Hematopoietic multipotent progenitor cell (in vitro differentiated cells): ENCODE data around the gene NHEJ1. TPM values are rescaled to one million over a fixed set of nuclear protein-coding genes. Genes with fewer than 3 reads are reported as not detected.
"Not testable (repeated sequence)": the region's sequence is repeated elsewhere in the genome, so short reads cannot be mapped to it uniquely, and the experiment has no call there.

Experiments
- DNase-seq, 3 donors: peaks; one replicate each; pipeline ENCODE4 v3.0.0-alpha.2; 2011 to 2015; ENCODE audit warnings: low read depth in 2 of 3, low spot score in 2 of 3
- total RNA-seq: library from RNA; depleted of rRNA; stranded (reverse); fragments of >200 nt; gene quantifications from one replicate; pipeline ENCODE4 v1.2.3, GENCODE V29; 2012

Gene NHEJ1
- 27.2 TPM for total RNA-seq

DNA sequence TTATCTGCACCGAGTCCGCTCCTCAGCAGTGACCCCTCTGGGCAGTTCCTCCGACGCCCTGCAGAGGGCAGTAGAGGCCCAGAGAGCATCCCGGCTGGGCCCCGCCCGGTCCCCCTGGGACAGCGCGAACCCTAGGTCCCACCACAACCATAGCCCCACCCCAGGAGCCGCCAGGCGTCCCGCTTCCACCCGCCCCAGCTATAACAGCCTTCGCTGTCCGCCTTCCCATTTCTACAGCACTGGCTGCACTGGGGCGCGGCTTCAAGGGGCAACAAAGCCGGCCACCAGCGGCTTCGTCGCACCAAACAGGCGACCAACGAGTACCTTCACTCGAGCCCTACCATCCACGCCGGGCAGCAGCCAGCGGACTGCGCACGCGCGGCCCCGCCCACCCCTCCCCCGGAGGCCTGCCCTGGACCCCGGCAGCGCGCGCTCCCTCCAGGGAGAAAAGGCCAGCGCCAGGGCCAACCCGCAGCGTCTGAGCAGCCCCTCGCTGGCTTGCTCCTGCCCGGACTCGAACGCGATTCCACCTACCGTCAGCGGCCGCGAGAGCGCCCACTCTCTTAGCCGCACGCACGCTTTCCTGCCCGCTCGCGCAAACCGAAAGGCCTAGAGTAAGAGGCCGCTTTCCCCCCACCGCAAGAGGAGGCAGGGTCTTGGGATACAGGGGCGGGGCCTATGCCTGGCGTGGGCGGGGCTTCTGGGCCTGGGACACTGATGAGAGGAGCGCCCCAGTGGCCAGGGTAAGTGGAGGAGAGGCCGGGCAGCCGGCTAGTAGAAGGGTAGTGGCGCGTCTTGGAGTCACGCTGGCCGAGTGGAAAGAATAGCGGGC, at the start of gene NHEJ1:
TSS of gene NHEJ1 (minus strand) at position 630 of the 832 bp plus-strand sequence. CDS start 2,453 bp downstream, outside the sequence.
- peak; percentile 92 to 97 (median 95) for DNase-seq

- peak in 1 of 3 donors; percentile 33 for DNase-seq
These were observed 48.9 kb upstream of the NHEJ1 start for GRCh38 chr2:219209236-219210195.

DNA sequence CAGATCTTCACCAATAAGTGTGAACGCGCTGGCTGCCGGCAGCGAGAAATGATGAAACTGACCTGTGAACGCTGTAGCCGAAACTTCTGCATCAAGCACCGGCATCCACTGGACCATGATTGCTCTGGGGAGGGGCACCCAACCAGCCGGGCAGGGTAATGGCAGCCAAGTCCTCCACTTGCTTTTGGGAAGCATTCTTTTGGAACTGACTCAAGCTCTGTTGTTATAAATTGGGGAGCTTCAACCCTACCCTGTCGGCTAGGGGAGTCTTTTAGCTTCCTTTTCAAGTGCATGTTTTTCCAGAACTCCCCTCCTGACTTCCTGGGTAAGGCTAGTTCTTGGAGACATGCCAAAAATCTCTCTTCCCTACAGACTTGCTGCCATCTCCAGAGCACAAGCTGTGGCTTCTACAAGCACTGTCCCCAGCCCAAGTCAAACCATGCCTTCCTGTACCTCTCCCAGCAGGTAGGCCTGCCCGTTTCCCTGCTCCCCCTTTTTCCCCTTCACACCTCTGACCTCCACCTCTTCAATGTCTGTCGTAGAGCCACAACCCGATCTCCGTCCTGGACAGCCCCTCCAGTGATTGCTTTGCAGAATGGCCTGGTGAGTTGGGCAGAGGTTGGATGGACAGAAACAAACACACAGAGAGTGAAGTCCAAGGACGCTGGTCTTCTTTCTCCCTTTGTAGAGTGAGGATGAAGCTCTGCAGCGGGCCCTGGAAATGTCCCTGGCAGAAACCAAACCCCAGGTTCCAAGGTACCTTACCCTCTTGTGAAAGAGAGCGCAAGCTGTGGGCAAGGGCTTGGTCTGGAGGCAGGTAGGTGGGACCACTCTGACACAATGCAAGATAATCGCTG, 47.5 kb upstream of the NHEJ1 start:
- DNase-seq: no peak

DNA sequence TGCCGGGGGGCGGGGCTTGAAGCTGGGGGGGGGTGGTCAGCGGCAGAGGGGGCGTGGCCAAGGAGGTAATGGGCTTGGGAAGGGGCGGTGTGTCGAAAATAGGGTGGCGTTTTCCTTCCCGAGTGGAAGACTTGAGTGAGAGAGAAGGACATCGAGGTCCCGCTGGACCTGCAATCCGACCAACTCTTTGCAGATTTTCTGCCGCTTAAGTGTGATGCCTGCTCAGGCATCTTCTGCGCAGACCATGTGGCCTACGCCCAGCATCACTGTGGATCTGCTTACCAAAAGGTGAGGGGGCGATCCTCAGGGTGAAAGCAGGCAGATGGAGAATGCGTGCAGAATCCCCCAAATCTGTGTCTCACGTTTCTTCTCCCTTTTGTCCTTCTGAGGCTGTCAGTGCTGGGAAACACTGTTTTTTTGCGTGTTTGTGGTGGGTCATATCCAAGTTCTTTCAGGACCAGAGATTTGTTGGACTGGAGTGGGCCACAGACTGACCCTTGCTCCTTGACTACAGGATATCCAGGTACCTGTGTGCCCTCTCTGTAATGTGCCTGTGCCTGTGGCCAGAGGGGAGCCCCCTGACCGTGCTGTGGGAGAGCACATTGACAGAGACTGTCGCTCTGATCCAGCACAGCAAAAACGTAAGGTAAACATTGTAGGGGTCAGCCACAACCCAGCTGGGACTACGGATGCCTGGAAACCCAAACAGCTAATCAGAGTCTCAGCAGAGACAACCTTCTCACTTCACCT, 46.7 kb upstream of the NHEJ1 start:
- DNase-seq: no peak

- peak; percentile 96 to 97 (median 96) for DNase-seq
These were observed 45.9 kb upstream of the NHEJ1 start, which contains the start of gene ZFAND2B for GRCh38 chr2:219206328-219207133. TSS of gene ZFAND2B (plus strand) at chr2:219206782. CDS start at chr2:219206988, 206 bp downstream.

DNA sequence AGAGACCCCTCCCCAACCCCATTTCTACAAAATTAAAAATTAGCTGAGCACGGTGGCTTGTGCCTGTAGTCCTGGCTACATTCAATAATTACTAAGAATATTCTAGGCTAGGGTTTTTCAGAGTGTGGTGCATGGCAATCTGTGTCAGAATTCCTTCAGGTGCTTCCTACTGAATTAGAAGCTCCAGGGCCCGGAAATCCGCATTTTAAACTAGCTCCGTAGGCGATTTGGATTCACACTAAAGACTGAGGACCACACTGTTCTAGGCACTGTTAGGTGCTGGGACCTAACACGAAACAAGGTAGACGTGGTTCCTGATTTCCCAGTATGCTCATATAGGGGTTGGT, 45.3 kb upstream of the NHEJ1 start:
- no peak for DNase-seq

DNA sequence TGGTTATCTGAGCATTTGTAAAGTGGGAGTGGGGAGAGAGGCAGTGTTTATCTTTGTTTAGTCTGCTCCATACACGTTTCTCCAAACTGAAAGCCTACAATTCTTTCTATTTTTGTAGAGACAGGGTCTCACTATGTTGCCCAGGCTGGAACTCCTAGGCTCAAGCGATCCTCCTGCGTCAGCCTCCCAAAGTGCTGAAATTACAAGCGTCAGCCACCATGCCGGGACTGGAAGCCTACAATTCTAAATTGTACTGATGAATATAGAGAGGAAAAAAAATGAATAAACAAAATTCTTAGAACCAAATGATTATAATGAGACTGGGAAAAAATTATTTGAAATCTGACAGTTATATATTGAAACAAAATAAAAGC, 44.5 kb upstream of the NHEJ1 start:
- no peak for DNase-seq

DNA sequence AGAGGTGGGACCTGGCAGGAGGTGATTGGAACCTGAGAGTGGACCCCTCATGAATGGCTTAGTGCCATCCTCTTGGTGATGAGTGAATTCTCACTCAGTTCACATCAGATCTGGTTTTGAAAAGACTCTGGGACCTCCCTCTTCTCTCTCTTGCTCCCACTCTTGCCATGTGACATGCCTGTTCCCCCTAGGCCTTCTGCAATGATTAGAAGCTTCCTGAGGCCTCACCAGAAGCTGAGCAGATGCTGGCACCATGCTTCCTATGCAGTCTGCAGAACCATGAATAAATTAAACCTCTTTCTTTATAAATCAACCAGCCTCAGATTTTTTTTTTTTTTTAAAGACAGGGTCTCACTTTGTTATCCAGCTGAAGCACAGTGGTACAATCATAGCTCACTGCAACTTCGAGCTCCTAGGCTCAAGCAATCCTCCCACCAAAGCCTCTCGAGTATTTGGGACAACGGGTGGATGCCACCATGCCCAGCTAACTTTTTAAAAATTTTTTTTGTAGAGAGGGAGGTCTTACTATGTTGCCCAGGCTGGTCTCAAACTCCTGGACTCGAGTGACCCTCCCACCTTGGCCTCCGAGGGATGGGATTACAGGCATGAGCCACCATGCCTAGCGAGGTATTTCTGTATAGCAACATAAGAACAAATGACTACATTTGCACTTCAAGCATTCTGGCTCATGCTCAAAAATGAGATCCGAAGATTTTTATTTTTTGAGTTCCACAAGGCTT, 44.0 kb upstream of the NHEJ1 start:
- DNase-seq: no peak

DNA sequence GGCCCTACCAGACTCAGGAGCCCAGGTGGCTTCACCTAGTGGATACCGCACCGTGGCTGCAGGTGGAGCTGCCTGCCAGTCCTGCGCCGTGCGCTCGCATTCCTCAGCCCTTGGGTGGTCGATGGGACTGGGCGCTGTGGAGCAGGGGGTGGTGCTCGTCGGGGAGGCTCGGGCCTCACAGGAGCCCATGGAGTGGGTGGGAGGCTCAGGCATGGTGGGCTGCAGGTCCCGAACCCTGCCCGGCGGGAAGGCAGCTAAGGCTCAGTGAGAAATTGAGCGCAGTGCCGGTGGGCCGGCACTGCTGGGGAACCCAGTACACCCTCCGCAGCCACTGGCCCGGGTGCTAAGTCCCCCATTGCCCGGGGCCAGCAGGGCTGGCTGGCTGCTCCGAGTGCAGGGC, 40.7 kb upstream of the NHEJ1 start:
- not testable (repeated sequence) for DNase-seq

- DNase-seq: not testable (repeated sequence)
These were observed 40.1 kb upstream of the NHEJ1 start for GRCh38 chr2:219200502-219201326.

DNA sequence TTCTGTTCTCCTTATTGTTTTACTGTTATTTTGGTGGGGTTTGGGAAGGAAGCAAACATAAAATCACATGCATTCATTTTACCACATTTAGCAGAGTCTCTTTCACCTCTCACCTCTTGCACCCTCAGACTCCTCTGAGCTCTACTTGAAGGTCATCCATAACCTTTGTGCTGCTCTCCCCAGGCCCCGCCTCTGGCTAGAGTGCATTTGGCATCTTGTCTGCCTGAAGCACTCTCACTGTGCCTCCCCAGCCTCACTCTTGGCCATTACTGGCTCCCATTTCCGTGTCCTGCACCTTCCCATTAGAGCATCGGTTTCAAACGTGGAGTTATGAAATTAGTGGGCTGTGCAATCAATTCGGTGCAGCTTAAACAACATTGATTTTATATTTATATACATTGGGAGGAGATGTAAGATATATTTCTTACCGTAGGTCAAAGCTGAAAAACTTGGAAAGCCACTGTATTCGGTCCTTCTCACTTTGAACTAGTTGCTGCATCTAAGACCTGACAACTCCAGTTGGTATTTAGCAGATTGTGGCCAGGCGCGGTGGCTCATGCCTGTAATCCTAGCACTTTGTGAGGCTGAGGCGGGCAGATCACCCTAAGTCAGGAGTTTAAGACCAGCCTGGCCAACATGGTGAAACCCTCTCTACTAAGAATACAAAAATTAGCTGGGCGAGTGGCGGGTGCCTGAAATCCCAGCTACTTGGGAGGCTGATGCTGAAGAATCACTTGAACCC, 39.0 kb upstream of the NHEJ1 start:
- no peak for DNase-seq

- DNase-seq: no peak
These were observed 38.4 kb upstream of the NHEJ1 start for GRCh38 chr2:219198974-219199373.

DNA sequence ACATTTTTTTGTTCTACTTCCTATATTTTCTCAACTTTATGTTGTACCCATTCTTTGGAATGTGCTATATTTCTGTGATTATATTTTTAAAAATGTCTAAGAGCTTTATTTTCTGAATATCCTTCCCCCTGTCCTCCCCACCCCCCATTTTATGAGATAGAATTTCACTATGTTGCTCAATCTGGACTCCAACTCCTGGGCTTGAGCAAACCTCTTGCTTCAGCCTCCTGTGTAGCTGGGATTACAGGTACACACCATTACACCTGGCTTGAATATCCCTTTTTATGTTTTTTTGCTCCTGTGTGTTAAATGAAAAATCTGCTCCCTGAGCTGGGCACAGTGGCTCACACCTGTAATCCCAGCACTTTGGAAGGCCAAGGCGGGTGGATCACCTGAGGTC, 36.8 kb upstream of the NHEJ1 start:
- DNase-seq: no peak

GRCh38 chr2:219186754-219187456, 26.3 kb upstream of the NHEJ1 start:
- no peak for DNase-seq

DNA sequence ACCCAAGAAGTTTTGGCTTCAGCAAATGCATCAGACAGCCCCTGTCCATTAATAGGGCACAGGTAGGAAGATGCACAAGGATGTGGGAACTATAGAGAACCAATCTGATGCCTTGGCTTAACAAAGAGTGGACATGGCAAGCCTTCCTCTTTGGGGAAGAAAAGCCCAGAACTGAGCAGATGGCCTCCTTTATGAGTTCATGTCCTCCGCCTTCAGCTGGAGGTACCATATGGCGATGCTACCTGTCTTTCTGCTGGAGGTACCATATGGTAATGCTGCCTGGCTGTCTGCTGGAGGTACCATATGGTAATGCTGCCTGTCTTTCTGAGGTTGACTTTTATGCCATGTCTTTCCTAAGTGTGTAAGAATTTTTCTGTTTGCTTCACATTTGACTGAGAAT, 23.5 kb upstream of the NHEJ1 start:
- DNase-seq: no peak

DNA sequence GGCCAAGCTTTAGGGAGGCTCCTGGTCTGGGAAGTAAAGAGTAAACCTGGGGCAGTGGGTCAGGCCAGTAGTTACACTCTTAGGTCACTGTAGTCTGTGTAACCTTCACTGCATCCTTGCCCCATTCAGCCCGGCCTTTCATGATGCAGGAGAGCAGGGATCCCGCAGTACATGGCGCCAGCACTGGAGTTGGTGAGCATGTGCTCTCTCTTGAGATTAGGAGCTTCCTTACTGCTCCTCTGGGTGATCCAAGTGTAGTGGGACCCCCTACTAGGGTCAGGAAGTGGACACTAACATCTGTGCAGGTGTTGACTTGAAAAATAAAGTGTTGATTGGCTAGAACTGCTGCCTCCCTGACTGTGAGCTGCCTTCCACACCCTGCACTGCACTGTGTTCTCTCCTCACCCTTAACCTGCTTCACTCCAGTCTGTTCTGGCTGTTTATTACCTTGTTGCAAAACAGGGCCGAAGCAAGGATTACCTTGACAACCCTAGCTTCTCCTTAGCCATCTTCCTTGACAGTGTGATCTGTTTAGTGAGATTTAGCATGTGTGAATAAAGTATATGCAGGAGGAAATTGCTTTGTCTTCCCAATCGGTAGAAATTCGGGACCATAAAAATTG, 22.6 kb upstream of the NHEJ1 start:
- DNase-seq: no peak
